ENCODE results near the gene KRT1.

- TF ChIP-seq CTCF (IDR thresholded peaks at IDR 0.05; ENCODE audit: insufficient read depth, low read length, poor library complexity, severe bottlenecking) (no peak), EZH2phosphoT487 (conservative IDR thresholded peaks at IDR 0.05; ENCODE audit: low read length) (no peak)
These were observed 23.2 kb upstream of the KRT1 start, which contains the start of gene KRT77 for GRCh38 chr12:52703424-52703823.

Measured in SU-DHL-6 (cell line).